Kidney (tissue), 14 donors: Measurements from ENCODE around the gene DLL4. TPM values are rescaled to one million over a fixed set of nuclear protein-coding genes. Genes with fewer than 3 reads are reported as not detected.

Experiments used
- DNase-seq, 5 donors: peaks; one replicate each; pipeline ENCODE4 v3.0.0-alpha.2; 2013 to 2020
- FAIRE-seq: peaks from 2 replicates; lab custom pipeline; 2012; peaks lifted over from hg19 to GRCh38; lab: Jason Lieb, UNC
- H3K27ac ChIP-seq, 2 donors: one replicate each; pipeline ENCODE4 v1.7.0; 2013; ENCODE audit warnings: low read depth in 2 of 2, low read length in 2 of 2, inconsistent platforms in 1 of 2
- H3K27me3 ChIP-seq: one replicate; pipeline ENCODE4 v1.7.1; 2013; ENCODE audit warnings: low read length, inconsistent platforms; ENCODE audit not compliant: control insufficient read depth, insufficient read depth
- H3K36me3 ChIP-seq, 3 donors: one replicate each; pipeline versions ENCODE4 v1.7.0 to v1.7.1; 2013; ENCODE audit warnings: low read length in 3 of 3, control low read depth in 1 of 3, inconsistent platforms in 1 of 3; ENCODE audit not compliant: insufficient read depth in 3 of 3, control insufficient read depth in 2 of 3
- H3K4me1 ChIP-seq, 3 donors: one replicate each; pipeline versions ENCODE4 v1.7.0 to v1.7.1; 2013; ENCODE audit warnings: low read length in 3 of 3, inconsistent platforms in 1 of 3, low read depth in 1 of 3; ENCODE audit not compliant: control insufficient read depth in 2 of 3, insufficient read depth in 2 of 3
- H3K4me3 ChIP-seq, 3 donors: one replicate each; pipeline versions ENCODE4 v1.7.0 to v1.8.1; 2013; ENCODE audit warnings: low read length in 3 of 3, control low read depth in 1 of 3, inconsistent platforms in 1 of 3
- H3K9ac ChIP-seq, 3 donors: one replicate each; pipeline versions ENCODE4 v1.7.0 to v1.7.1; 2013; ENCODE audit warnings: low read length in 3 of 3, control low read depth in 1 of 3, inconsistent platforms in 1 of 3
- H3K9me3 ChIP-seq, 3 donors: one replicate each; pipeline versions ENCODE4 v1.7.0 to v1.7.1; 2013; ENCODE audit warnings: low read length in 3 of 3, control low read depth in 1 of 3, inconsistent platforms in 1 of 3; ENCODE audit not compliant: control insufficient read depth in 2 of 3, insufficient read depth in 1 of 3
- CTCF ChIP-seq: IDR thresholded peaks from 3 replicates; pipeline ENCODE4 v1.5.1; 2012; ENCODE audit warnings: mild to moderate bottlenecking, moderate library complexity, borderline replicate concordance; ENCODE audit not compliant: insufficient read depth; ENCODE audit errors: extremely low read depth
- intact Hi-C: fragments of 100-400 bp; cut with DNase I; formaldehyde crosslinking; loops from one replicate; pipeline ENCODE4 v1.11.1; 2022
- polyA plus RNA-seq: library from polyadenylated mRNA; stranded (reverse); fragments of 350-450 nt; fragmentation: Illumina TruSeq; extraction: RNeasy Lipid Tissue Mini Kit (QIAGEN cat#74804); gene quantifications from one replicate; pipeline ENCODE4 v1.2.3, GENCODE V29; 2014; ENCODE audit warnings: low read depth, low replicate concordance; ENCODE audit not compliant: insufficient read depth
- total RNA-seq: library from RNA; stranded (reverse); fragmentation: NEBNext Ultra II Directional; extraction: Animal tissue kit (Norgen Biotek cat#: 25700); gene quantifications from one replicate; pipeline ENCODE4 v1.2.1, GENCODE V29; 2021
- donor health status: control.
- donor health status: control.
- donor health status: control.
- donor health status: control.
- donor health status: control.
- donor health status: DM: yes; HTN: yes; CAD: no.
- donor health status: Normal renal cell carcinoma (clear cell type).

DLL4 gene
- total and polyA plus RNA-seq, 2 donors from 2014 or later = 5.8 to 9.4 TPM

- Histone ChIP-seq H3K9ac (peak overlapping the region in 2 of 3 donors; percentile 43 to 75), H3K27me3 (no peaks in the 10 kb centered on the region), H3K27ac (peak overlapping the region; percentile 51 to 85), H3K36me3 (no peaks in the 10 kb centered on the region), H3K4me3 (peak overlapping the region in 2 of 3 donors; percentile 57 to 62), H3K4me1 (peaks cover 0 to 23% (median 9%) of the 10 kb centered on the region in 3 donors), H3K9me3 (no peaks in the 10 kb centered on the region)
- no peak for FAIRE-seq
- intact Hi-C loops = no loop called here
- no peak for TF ChIP-seq CTCF
- DNase-seq = peak in 1 of 5 donors; percentile 55
Observed at GRCh38 chr15:40942337-40942854, 13.3 kb downstream of the DLL4 start.

GRCh38 chr15:40942878-40943277, 13.7 kb downstream of the DLL4 start:
- intact Hi-C loops = no loop called here
- TF ChIP-seq CTCF = no peak
- Histone ChIP-seq H3K36me3 (no peaks in the 10 kb centered on the region), H3K9ac (peak overlapping the region in 1 of 3 donors; percentile 75), H3K27ac (no peak overlapping the region), H3K4me3 (peak overlapping the region in 1 of 3 donors; percentile 62), H3K4me1 (peaks cover 0 to 20% (median 9%) of the 10 kb centered on the region in 3 donors), H3K27me3 (no peaks in the 10 kb centered on the region), H3K9me3 (no peaks in the 10 kb centered on the region)
- DNase-seq (no peak), FAIRE-seq (no peak)

GRCh38 chr15:40943764-40944365, 14.7 kb downstream of the DLL4 start:
- no peaks in the 10 kb centered on the region for H3K36me3 ChIP-seq
- no peak overlapping the region for H3K4me3 ChIP-seq
- TF ChIP-seq CTCF = no peak
- DNase-seq (no peak), FAIRE-seq (no peak)
- H3K27me3 ChIP-seq = no peaks in the 10 kb centered on the region
- no peak overlapping the region for H3K9ac ChIP-seq
- H3K27ac ChIP-seq = no peak overlapping the region
- no peaks in the 10 kb centered on the region for H3K9me3 ChIP-seq
- H3K4me1 ChIP-seq = peaks cover 0 to 16% (median 9%) of the 10 kb centered on the region in 3 donors
- intact Hi-C loops = no loop called here
